Coronary artery (tissue), 2 donors: ENCODE data around the gene PRDM16.

Experiments
- DNase-seq: peaks from one replicate; pipeline ENCODE4 v3.0.0-alpha.2; 2017; ENCODE audit warnings: low spot score
- H3K27ac ChIP-seq, 2 donors: fragments of 200-600 bp; sonication (generic); one replicate each; pipeline ENCODE4 v1.5.1; 2016 to 2019
- H3K4me3 ChIP-seq: fragments of 200-600 bp; sonication (generic); 2 replicates; pipeline ENCODE4 v1.5.1; 2016; ENCODE audit warnings: mild to moderate bottlenecking, moderate library complexity
- CTCF ChIP-seq: fragments of 200-600 bp; sonication (generic); IDR thresholded peaks from one replicate; pipeline ENCODE4 v1.5.1; 2019; ENCODE audit warnings: antibody characterized with exemption

The PRDM16 gene

GRCh38 chr1:3033040-3033789 is 35.8 kb upstream of the PRDM16 start:
- no peak for DNase-seq
- no peak overlapping the region for H3K4me3 ChIP-seq
- H3K27ac ChIP-seq, result no peak overlapping the region
- TF ChIP-seq CTCF, result no peak

GRCh38 chr1:3033790-3034090 is 35.3 kb upstream of the PRDM16 start:
- DNase-seq, result no peak
- TF ChIP-seq CTCF, result no peak

GRCh38 chr1:3034162-3034561 is 34.8 kb upstream of the PRDM16 start:
- no peak for DNase-seq
- no peak overlapping the region for H3K27ac ChIP-seq
- H3K4me3 ChIP-seq, result no peak overlapping the region
- TF ChIP-seq CTCF, result no peak

More at GRCh38 chr1:3033790-3034090, 35.3 kb upstream of the PRDM16 start:
- Histone ChIP-seq H3K4me3 (no peak overlapping the region), H3K27ac (no peak overlapping the region)

GRCh38 chr1:3034728-3035562 is 34.1 kb upstream of the PRDM16 start:
- peak overlapping the region in 1 of 2 donors; percentile 52 for H3K27ac ChIP-seq
- no peak for DNase-seq
- H3K4me3 ChIP-seq, result no peak overlapping the region
- TF ChIP-seq CTCF, result no peak

GRCh38 chr1:3035563-3036446 is 33.2 kb upstream of the PRDM16 start:
- no peak for TF ChIP-seq CTCF
- DNase-seq, result no peak
- peak overlapping the region in 1 of 2 donors; percentile 52 for H3K27ac ChIP-seq
- H3K4me3 ChIP-seq, result no peak overlapping the region

- DNase-seq, result no peak
- H3K4me3 ChIP-seq, result no peak overlapping the region
- TF ChIP-seq CTCF, result no peak
- peak overlapping the region in 1 of 2 donors; percentile 52 for H3K27ac ChIP-seq
Observed at GRCh38 chr1:3036447-3037280, 32.3 kb upstream of the PRDM16 start.
